Upper lobe of right lung (tissue), 1 donor: ENCODE results near the gene NUDT15. TPM values are rescaled to one million over a fixed set of nuclear protein-coding genes. Genes with fewer than 3 reads are reported as not detected.
A peak's percentile ranks its signal among the peaks of the same experiment; 100 is the strongest.
"Not testable (repeated sequence)": the region's sequence is repeated elsewhere in the genome, so short reads cannot be mapped to it uniquely, and the experiment has no call there.

ENCODE experiments used
- ATAC-seq: fragments of 200-7000 bp; cut with Tn5 transposase; one replicate; pipeline ENCODE4 v1.9.1; 2020; ENCODE audit warnings: mild to moderate bottlenecking, moderate library complexity
- DNase-seq: peaks from one replicate; pipeline ENCODE4 v3.0.0-alpha.2; 2020
- H3K27ac ChIP-seq: fragments of 200-600 bp; one replicate; pipeline ENCODE4 v1.8.0; 2022
- H3K27me3 ChIP-seq: fragments of 200-600 bp; one replicate; pipeline ENCODE4 v1.8.0; 2022; ENCODE audit warnings: mild to moderate bottlenecking
- H3K36me3 ChIP-seq: fragments of 200-600 bp; one replicate; pipeline ENCODE4 v1.8.0; 2022
- H3K4me1 ChIP-seq: fragments of 200-600 bp; one replicate; pipeline ENCODE4 v1.8.0; 2022
- H3K4me3 ChIP-seq: fragments of 200-600 bp; one replicate; pipeline ENCODE4 v1.8.0; 2022; ENCODE audit warnings: mild to moderate bottlenecking
- H3K9me3 ChIP-seq: fragments of 200-600 bp; one replicate; pipeline ENCODE4 v1.8.0; 2022
- intact Hi-C: fragments of 100-400 bp; cut with DNase I; formaldehyde crosslinking; loops from one replicate; pipeline ENCODE4 v1.11.0; 2022
- total RNA-seq: library from RNA; stranded (reverse); fragmentation: NEBNext Ultra II Directional; extraction: Animal tissue kit (Norgen Biotek cat#: 25700); gene quantifications from one replicate; pipeline ENCODE4 v1.2.1, GENCODE V29; 2021
- TF ChIP-seq, protein P1 (sequence below): fragments of 200-600 bp; IDR thresholded peaks from one replicate; pipeline ENCODE4 v1.8.0; 2022; ENCODE audit warnings: antibody characterized with exemption
- donor health status: DM: no; HTN: yes; CAD: no; lungs with severe emphysema.

The NUDT15 gene
- total RNA-seq, 1 donor from 2014 or later, result 13.2 TPM

GRCh38 chr13:48043789-48044503 is 6.4 kb downstream of the NUDT15 start:
- peaks cover 27% of the 10 kb centered on the region for H3K36me3 ChIP-seq
- ATAC-seq (no peak), DNase-seq (no peak)
- TF ChIP-seq, protein P1, sequence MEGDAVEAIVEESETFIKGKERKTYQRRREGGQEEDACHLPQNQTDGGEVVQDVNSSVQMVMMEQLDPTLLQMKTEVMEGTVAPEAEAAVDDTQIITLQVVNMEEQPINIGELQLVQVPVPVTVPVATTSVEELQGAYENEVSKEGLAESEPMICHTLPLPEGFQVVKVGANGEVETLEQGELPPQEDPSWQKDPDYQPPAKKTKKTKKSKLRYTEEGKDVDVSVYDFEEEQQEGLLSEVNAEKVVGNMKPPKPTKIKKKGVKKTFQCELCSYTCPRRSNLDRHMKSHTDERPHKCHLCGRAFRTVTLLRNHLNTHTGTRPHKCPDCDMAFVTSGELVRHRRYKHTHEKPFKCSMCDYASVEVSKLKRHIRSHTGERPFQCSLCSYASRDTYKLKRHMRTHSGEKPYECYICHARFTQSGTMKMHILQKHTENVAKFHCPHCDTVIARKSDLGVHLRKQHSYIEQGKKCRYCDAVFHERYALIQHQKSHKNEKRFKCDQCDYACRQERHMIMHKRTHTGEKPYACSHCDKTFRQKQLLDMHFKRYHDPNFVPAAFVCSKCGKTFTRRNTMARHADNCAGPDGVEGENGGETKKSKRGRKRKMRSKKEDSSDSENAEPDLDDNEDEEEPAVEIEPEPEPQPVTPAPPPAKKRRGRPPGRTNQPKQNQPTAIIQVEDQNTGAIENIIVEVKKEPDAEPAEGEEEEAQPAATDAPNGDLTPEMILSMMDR, result no peak
- H3K4me1 ChIP-seq, result no peaks in the 10 kb centered on the region
- no peaks in the 10 kb centered on the region for H3K27me3 ChIP-seq
- no peak overlapping the region for H3K4me3 ChIP-seq
- intact Hi-C loops, result no loop called here
- H3K27ac ChIP-seq, result no peak overlapping the region
- H3K9me3 ChIP-seq, result no peaks in the 10 kb centered on the region

GRCh38 chr13:48050550-48050949 is 13.0 kb downstream of the NUDT15 start:
- TF ChIP-seq, protein P1, result no peak
- H3K4me1 ChIP-seq, result no peaks in the 10 kb centered on the region
- H3K27ac ChIP-seq, result no peak overlapping the region
- no peaks in the 10 kb centered on the region for H3K9me3 ChIP-seq
- ATAC-seq (no peak), DNase-seq (no peak)
- intact Hi-C loops, result no loop called here
- peaks cover 55% of the 10 kb centered on the region for H3K36me3 ChIP-seq
- H3K27me3 ChIP-seq, result no peaks in the 10 kb centered on the region
- no peak overlapping the region for H3K4me3 ChIP-seq

- TF ChIP-seq, protein P1, result no peak
- Histone ChIP-seq H3K9me3 (no peaks in the 10 kb centered on the region), H3K4me1 (no peaks in the 10 kb centered on the region), H3K4me3 (no peak overlapping the region), H3K27me3 (no peaks in the 10 kb centered on the region), H3K36me3 (peaks cover 39% of the 10 kb centered on the region), H3K27ac (no peak overlapping the region)
- no peak for ATAC-seq
- no peak for DNase-seq
- intact Hi-C loops, result no loop called here
Observed at GRCh38 chr13:48054601-48055000, 17.1 kb downstream of the NUDT15 start.

DNA sequence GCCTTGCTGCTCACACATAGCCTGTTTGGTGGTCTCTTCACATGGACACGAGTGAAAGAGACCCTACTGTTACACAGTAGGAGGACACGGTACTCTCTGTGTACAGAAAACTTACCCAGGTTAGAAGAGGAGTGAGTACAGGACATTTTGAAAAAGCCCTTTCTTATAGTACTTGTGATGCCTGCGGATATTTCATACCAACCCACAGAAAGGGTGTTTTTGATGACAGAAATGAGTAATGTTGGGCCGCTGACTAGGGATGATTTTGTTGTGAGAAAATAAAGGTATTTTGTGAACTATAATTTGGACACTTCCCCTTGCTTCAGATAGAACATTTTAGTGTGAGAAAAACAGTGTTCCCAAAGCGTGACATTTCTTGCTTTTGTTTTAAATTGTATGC is 18.2 kb downstream of the NUDT15 start:
- DNase-seq (no peak), ATAC-seq (no peak)
- no peak overlapping the region for H3K27ac ChIP-seq
- H3K4me1 ChIP-seq, result no peaks in the 10 kb centered on the region
- no peaks in the 10 kb centered on the region for H3K27me3 ChIP-seq
- H3K4me3 ChIP-seq, result no peak overlapping the region
- intact Hi-C loops, result no loop called here
- peaks cover 32% of the 10 kb centered on the region for H3K36me3 ChIP-seq
- TF ChIP-seq, protein P1, result no peak
- no peaks in the 10 kb centered on the region for H3K9me3 ChIP-seq

GRCh38 chr13:48058536-48058935 is 21.0 kb downstream of the NUDT15 start:
- H3K9me3 ChIP-seq, result not testable (repeated sequence)

GRCh38 chr13:48059951-48060350 is 22.4 kb downstream of the NUDT15 start:
- intact Hi-C loops, result not testable (repeated sequence)

More at GRCh38 chr13:48058536-48058935, 21.0 kb downstream of the NUDT15 start:
- DNase-seq, H3K4me3 ChIP-seq, H3K36me3 ChIP-seq, H3K27me3 ChIP-seq, H3K4me1 ChIP-seq, intact Hi-C loops, H3K27ac ChIP-seq: not testable (repeated sequence)
- ATAC-seq, result peak; percentile 29

More at GRCh38 chr13:48059951-48060350, 22.4 kb downstream of the NUDT15 start:
- H3K4me1 ChIP-seq, H3K27ac ChIP-seq, H3K27me3 ChIP-seq, H3K9me3 ChIP-seq, H3K4me3 ChIP-seq, H3K36me3 ChIP-seq, ATAC-seq, DNase-seq: not testable (repeated sequence)
